NCI-H524 (cell line): ENCODE results near the gene IGFL2.
"Not testable (repeated sequence)": the region's sequence is repeated elsewhere in the genome, so short reads cannot be mapped to it uniquely, and the experiment has no call there.

Experiments
- DNase-seq, 2 experiments: peaks; one replicate each; lab custom pipeline; 2025; lab: John Stamatoyannopoulos, UW

IGFL2 gene

DNA sequence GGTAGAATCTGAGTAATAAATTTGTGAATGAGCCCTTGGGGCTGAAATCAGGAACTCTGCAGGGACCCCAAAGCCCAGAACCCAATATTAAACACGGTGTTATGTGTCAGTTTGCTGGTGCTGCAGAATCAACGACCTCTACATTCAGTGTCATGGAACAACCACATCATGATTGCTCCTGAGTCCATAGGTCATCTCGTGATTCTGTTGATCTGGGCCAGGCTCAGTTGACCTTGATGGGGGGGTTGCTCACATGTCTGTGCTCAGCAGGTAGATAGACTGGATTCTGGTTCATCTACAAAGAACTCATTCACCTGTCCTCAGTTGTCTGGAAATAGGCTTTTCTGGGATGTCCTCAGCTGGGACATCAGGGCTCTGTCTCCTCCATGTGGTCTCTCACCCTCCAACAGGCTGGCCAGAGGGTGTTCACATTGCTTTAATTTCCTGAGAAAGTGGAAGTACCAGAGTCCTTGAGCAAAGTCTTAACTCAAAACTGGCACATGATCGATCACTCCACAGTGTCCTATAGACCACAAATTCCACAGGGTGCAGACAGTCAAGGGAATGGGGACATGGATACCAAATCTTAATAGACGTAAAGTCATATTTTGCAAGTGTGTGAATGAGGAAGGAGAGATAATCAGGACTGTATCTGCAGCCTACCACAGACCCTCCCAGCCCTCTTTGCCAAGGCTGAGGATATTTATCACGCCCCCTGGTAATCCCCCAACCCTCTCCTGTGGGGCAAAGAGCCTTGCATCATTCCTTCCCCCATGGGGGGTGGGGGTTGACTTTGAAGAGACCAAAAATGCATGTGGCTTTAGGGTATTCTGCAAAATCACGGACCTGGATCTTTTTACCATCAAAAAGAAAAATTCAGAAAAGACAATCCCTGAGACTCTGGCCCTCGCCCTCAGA is 42.2 kb downstream of the IGFL2 start:
- no peak for DNase-seq

DNA sequence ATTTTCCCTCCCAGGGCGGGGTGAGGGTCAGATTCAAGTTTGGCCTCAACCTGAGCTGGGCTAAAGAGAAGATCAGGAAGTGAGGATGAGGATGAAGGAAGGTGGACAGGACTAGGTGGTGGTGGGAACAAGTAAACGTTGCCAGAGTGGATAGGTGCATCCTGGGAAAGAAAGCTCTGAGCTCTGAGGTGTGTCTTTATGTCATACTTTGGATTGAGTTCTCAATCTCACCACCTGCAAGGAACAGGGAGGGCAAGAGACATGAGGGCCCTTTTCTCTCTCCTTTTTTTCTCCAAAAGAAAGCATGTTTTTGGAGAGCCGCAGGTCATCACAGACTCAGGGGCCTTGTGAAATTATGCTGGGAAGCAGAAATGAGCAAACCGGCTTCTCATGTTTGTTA is 43.3 kb downstream of the IGFL2 start:
- DNase-seq, result no peak

DNA sequence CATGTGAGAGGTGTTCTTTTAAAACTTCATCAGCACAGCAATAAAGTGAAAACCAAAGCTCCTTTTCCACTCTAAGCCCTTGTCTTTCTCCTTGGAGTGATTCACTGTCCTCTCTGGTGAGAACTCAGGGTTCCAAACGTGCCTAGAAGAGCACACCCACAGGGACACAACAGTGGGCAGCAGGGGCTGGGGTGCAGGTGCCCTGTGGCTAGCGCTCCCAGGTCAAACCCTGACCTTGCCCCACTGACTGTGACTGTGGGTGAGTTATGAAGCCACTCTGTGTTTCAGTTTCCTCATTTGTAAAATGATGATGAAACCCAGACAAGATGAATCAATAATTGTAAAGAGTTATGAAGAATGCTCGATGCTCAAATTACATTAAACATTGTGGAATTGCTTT is 43.9 kb downstream of the IGFL2 start:
- DNase-seq, result no peak

DNA sequence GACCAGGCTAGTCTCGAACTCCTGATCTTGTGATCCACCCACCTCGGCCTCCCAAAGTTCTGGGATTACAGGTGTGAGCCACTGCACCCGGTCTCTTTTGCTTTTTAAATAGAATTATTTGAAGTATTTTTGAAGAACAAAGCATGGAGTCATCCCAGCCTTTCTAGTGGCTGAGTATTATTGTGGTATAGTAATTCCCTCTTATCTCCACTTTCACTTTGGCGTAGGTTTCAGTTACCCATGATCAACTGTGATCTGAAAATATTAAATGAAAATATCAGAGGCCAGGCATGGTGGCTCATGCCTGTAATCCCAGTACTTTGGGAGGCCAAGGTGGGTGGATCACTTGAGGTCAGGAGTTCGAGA is 44.6 kb downstream of the IGFL2 start:
- DNase-seq, result not testable (repeated sequence)

DNA sequence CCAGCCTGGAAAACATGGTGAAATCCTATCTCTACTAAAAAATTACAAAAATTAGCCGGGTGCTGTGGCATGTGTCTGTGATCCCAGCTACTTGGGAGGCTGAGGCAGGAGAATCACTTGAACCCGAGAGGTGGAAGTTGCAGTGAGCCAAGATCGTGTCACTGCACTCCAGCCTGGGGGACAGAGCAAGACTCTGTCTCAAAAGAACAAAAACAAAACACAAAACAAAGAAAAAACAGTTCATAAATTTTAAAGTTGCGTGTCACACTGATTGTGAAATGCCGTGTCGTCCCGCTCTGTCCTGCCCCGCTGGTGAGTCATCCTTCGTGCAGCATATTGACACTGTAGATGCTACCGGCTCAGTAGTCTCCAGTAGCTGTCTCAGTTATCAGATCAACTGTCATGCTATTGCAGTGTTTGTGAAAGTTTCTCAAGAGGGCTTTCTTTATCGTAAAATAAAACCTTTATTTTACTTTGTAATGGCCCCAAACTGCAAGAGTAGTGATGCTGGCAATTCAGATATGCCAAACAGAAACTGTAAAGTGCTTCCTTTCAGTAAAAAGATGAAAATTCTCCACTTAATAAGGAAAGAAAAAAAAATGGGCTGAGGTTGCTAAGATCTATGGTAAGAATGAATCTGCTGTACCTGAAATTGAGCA is 45.1 kb downstream of the IGFL2 start:
- DNase-seq, result no peak

DNA sequence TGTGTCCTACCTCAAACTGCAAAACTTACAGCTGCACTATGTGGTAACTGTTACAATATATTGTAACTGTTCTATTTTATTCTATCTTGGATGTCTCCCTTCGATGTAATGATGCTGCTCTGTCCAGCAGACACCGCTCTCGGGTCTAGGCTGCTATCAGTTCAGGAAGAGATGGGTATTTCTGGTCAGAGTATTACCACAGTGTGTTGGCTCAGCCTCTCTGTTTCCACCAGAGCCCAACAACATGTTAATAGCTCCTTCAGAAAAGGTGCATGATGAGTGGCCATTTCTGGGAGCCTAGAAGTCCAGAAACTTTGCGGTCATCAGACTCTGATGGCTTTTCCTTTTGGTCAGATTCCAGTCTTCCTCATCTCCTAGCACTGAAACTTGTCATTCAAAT is 45.6 kb downstream of the IGFL2 start:
- DNase-seq, result no peak

DNA sequence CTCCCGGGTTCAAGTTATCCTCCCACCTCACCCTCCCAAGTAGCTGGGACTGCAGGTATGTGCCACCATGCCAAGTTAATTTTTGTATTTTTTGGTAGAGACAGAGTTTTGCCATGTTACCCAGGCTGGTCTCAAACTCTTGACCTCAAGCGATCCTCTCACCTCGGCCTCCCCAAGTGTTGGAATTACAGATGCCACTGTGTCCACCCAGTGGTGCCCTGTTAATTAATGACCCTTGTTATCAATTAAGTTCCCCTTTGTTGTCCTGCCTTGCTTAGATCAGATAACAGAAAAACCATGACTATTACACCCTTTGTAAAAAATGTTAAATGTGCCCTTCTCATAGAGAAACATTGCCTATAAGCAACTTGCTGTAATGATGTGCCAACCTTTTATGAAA is 47.1 kb downstream of the IGFL2 start:
- no peak for DNase-seq

DNA sequence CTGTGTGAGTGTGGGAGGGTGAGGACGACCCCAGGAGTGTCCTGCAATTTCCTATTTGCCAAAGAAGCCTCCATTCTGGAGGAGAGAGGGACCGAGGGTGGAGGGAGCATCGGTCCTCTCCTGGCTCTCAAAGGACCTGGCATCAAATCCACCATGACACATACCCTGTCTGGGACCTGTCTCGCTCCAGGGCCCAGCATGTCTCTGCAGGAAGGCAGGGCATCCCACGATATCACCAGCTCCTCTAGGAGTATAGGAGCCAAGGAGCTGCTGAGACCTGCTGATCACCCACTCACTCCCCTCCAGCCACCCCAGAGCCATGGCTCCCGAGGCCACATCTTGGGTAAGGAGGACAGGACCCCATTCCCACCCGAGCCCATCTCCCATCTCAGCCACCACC is 47.9 kb downstream of the IGFL2 start:
- DNase-seq, result not testable (repeated sequence)

DNA sequence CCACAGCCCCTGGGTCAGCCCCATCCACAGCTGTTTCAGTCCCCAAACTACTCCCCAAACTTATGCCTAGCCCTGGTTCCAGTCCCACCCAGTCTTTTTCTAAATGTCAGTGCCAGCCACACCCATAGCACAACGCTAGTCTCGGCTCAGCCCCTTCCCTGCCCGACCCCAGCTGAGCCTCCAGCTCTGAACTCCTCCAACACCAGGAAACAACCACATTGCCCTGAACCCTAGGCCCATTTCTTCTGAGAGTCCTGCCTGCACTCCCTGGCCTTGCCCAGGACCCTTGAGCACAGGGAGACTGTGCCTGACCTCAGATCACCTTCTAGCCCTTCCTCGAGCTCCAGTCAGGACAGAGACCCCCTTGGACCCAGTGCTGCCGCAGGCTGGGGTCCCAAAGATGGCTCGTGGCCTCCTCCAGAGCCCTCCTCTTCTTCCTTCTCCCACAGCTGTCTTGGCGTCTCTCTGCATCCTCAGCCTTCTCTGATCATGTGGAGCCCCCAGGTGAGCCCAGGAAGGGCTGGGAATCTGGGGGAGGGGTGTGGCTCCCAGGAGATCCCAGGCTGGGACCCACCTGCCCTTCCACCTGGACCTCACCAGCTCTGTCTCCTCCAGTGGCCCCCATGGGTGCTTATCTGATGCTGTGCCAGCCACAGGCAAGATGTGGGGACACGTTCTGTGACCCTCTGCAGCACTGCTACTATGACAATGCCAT is 48.5 kb downstream of the IGFL2 start:
- no peak for DNase-seq

DNA sequence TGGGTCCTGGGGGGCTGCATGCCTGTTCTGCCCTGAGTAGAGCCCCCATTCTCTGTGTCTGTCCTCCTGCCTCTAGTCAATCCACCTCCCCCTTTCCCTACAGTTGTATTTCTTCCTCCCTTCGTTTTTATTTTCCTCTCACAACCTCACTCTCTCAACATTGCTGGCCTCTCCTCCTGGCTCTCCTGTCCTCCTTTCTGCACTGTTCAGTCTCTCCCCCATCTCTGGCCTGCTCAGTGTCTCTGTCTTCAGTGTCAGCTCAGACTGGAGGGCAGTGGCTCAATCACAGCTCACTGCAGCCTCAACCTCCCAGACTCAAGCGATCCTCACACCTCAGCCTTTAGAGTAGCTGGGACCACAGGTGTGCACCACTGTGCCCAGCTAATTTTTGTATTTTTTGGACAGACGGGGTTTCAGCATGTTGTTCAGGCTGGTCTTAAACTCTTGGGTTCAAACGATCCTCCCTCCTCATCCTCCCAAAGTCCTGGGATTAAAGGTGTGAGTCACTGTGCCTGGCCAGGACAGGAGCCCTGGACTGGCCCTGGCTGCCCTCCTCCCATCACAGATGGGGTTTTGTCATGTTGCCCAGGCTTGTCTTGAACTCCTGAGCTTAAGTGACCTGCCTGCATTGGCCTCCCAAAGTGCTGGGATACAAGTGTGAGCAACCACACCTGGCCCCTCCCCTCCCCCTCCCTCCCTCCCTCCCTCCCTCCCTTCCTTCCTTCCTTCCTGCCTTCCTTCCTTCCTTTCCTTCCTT is 49.5 kb downstream of the IGFL2 start:
- DNase-seq, result no peak

DNA sequence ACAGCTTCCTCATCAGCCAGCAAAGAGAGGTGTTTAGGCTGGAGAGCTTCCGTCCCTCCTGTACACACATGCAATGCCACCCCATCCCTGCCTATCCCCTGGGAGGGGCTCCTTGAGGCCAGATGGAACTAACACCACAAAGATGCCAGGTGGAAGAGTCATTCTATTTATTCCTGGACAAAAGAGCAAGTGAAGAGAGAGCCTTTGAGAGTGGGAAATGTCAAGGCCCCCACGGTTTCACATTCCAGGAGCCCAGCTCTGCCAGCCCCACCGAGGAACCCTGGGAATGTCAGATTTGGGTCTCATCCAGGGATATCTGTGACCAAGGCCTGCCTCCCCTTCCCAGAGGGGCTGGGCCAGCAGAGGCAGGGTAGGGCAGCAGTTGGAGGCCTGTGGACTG is 50.7 kb downstream of the IGFL2 start:
- no peak for DNase-seq

DNA sequence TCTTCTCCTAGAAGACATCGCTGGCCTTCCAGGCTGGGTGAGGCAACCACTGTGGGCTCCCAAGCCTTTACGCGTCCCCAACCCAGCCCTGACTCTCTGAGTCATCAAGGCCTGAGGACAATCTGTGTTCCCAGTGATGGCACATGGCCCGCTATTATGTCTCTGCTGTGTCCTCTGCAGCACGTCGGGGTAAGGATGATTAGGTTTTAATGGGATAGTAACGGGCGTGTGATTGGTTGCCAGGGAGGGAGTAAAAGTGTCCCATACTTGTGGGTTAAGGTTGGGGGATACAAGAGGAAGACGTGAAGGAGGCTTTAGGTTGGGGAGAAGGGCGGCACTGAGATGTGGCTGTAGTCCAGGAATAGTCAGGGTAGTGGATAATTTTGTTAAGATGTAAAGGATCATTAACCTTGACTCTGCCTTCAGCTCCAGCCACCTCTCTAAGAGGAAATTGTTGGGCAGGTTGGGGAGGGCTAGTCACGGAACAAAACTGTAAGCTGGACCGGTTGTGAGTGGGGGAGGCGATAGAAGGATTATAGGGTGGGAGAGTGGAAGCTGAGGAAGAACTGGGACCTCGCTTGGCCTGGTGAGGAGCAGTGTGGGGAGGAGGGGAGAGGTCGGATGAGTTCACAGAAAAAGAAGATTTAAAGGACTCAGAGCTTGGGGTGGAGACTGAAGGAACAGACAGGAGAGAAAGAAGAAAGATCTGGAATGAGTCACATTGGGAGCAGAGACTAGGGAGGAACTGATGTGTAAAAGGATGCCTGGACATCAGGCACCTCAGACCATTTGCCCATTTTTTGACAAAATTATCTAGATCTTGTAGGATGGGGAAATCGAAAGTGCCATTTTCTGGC is 53.6 kb downstream of the IGFL2 start:
- no peak for DNase-seq

DNA sequence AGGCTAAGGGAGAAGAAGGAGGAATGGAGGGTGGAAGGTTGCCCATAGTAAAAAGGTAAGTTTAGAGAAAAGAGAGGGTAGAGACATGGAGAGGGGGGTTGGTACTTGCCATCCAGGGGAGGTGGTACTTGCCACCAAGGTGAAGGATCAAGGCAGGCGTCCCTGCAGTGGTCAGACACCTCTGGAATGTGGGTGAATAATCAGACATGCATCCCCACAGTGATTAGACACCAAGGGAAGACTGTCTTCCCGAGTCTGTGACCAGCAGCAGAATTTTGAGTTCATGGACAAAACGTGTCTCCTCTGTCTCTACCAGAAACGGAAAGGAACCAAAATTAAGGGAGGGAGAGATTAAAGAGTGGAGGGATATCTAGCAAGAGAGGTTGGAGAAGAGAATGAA is 54.4 kb downstream of the IGFL2 start:
- no peak for DNase-seq

DNA sequence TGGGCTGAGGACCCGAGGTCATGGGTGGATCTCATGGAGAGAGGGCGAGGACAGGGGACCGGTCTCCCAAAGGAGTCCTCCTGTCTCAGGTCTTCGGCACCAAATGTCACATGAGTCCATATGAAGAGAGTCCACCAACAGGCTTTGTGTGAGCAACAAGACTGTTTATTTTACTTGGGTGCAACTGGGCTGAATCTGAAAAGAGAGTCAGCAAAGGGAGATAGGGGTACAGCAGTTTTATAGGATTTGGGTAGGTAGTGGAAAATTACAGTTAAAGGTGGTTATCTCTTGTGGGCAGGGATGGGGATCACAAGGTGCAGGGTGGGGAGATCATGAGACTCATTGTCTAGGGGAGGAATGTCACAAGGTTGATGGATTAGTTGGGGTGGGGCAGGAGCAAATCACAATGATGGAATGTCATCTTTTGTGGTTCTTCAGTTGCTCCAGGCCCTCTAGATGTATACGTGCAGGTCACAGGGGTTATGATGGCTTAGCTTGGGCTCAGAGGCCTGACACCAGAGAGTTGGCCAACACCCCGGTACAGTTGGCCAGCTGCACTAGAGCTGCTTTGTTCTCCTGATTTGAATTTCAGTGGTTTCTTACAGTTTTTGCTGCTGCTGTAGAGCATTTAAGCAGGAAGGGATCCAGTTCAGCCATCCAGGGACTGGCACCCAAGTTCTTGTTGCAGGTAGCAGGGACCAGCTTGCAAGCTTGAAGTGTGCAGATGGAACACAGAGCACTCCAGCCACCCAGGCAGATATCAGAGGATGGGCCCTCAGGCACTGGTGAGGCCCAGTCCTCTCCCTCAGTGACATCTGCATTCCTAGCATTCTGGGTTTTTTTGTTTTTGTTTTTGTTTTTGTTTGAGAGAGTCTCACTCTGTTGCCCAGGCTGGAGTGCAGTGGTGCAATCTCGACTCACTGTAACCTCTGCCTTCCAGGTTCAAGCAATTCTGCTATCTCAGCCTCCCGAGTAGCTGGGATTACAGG is 55.1 kb downstream of the IGFL2 start:
- DNase-seq, result no peak

DNA sequence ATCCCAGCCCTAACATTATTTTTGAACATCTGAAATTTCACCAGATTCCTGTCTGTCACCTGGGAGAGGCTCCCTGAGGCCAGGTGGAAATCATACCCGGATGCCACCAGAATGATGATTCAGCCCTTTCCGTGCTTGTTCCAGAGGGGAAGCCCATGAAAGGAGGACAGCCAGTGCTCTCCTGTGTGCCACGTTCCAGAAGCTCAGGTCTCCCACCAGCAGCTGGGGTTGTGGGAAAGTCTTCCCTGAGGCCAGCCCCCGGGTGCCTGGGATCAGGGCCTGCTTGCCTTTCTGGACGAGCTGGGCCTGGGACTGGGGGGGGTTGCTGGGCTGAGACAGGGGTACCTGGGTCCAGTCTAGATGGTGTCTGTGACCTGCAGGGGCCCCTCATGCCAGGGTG is 56.0 kb downstream of the IGFL2 start:
- DNase-seq, result no peak

DNA sequence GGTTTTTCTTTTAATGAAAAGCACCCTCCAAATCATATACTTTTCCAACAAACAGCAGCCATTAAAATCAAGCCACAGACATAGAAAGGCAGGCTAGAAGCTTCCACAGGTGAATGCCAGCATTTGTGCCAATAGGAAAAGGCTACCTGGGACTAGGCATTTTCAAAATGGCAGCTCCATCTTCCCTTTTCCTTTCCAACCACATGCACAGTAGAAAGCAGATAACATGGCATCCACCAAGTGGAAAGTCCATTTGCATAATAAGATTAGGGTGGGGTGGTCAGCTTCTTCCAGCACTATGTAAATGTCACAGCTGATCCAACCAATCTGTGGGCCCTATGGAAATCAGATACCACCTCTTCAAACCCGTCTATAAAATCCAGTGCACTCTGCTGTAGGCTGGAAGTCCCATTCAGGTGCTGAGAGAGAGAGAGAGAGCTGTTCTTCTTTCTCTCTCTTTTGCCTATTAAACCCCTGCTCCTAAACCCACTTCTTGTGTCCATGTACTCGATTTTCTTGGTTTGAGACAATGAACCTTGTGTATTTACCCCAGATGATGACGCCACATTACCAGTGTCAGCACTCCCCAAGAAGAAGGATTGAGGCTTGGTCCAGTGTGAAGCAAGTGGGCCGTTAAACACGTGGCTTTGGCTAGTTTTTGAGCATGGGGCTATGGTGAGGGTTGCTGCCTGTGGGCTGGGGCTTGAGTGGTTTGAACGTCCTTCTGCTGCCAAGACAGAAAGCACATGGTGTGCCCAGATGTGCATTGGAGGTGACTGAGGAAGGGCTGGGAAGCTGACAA is 57.3 kb downstream of the IGFL2 start:
- DNase-seq, result peak in 1 of 2 experiments; percentile 1

DNA sequence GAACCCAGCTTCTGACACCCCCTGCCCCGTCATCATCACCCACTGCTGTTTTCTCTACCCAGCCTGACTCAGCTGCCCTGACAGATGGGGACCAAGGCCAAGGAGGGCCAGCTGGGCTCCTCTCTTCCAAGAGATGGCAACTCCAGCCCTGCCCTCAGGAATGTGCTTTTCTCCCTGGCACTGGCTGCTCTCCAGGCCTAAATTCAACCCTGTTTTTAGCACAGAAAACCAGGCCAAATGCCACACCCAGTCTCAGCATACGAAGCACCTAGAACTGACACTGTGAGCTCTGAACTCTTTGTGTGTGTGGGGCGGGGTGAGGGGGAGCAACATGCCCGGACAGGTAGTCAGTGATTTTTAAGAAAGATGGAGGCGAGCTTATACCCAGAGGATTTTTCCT is 58.1 kb downstream of the IGFL2 start:
- DNase-seq, result no peak

DNA sequence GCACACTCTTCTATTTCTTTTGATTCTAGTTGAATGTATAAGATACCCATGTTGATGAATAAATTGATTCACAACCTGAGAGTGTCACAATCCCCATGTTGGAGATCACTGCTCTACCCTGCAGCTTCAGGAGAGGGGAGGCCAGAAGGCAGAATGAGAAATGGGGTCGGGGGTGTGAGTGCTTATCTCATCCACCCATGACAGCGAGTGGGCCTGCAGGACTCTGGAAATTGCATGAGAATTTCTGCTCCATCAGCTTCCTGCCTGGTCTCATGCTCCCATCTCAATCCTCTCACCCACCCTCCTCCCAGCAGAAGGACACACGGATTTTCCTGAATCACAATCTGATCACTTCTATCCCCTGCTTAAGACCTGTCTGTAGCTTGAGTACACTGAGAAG is 58.6 kb downstream of the IGFL2 start:
- DNase-seq, result no peak

DNA sequence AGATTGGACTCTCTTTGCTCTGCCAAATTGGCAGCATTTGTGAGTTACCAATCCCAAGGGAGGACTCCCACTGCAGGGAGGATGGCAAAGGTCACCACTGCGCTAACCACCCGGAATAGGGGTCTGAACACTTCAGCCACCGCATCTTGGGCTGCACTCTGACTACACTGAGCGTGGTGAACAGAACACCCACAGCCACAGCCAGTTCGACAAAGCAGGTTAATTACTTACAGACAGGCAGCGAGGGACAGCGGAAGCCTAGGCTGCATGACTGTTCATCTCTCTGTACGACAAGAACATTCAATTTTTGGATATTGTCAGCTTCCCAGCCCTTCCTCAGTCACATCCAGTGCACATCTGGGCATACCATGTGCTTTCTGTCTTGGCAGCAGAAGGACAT is 59.8 kb downstream of the IGFL2 start:
- not testable (repeated sequence) for DNase-seq
